Measurements from ENCODE around the gene RGS16.

RGS16 gene

GRCh38 chr1:182608845-182609610, 4.8 kb upstream of the RGS16 start:
- DNase-seq (ENCODE audit: low read depth, low spot score), result no peak

- DNase-seq (ENCODE audit: low read depth, low spot score), result no peak
Observed at GRCh38 chr1:182608236-182608635, 4.0 kb upstream of the RGS16 start.

GRCh38 chr1:182607566-182607965, 3.4 kb upstream of the RGS16 start:
- no peak for DNase-seq (ENCODE audit: low read depth, low spot score)

GRCh38 chr1:182603646-182604174, 479 bp downstream of the RGS16 start:
- no peak for DNase-seq (ENCODE audit: low read depth, low spot score)

- no peak for DNase-seq (ENCODE audit: low read depth, low spot score)
Observed at GRCh38 chr1:182602935-182603645, 1.1 kb downstream of the RGS16 start.

- no peak for DNase-seq (ENCODE audit: low read depth, low spot score)
Observed at GRCh38 chr1:182601913-182602312, 2.3 kb downstream of the RGS16 start.

GRCh38 chr1:182601416-182601786, 2.8 kb downstream of the RGS16 start:
- DNase-seq (ENCODE audit: low read depth, low spot score), result peak; percentile 55

- DNase-seq (ENCODE audit: low read depth, low spot score), result no peak
Observed at GRCh38 chr1:182600745-182601415, 3.3 kb downstream of the RGS16 start.

GRCh38 chr1:182600036-182600713, 4.0 kb downstream of the RGS16 start:
- no peak for DNase-seq (ENCODE audit: low read depth, low spot score)

GRCh38 chr1:182599339-182599738, 4.8 kb downstream of the RGS16 start:
- DNase-seq (ENCODE audit: low read depth, low spot score), result no peak

- DNase-seq (ENCODE audit: low read depth, low spot score), result no peak
Observed at GRCh38 chr1:182598296-182598695, 5.9 kb downstream of the RGS16 start.

- DNase-seq (ENCODE audit: low read depth, low spot score), result no peak
Observed at GRCh38 chr1:182596934-182597333, 7.3 kb downstream of the RGS16 start.

- DNase-seq (ENCODE audit: low read depth, low spot score), result no peak
Observed at GRCh38 chr1:182595641-182596240, 8.4 kb downstream of the RGS16 start.

GRCh38 chr1:182589931-182590330, 14.3 kb downstream of the RGS16 start:
- no peak for DNase-seq (ENCODE audit: low read depth, low spot score)

GRCh38 chr1:182589520-182589919, 14.7 kb downstream of the RGS16 start:
- DNase-seq (ENCODE audit: low read depth, low spot score), result no peak

- DNase-seq (ENCODE audit: low read depth, low spot score), result peak; percentile 34
Observed at GRCh38 chr1:182588500-182589396, 15.4 kb downstream of the RGS16 start, which contains the start of gene RNASEL. RNASEL (minus strand) TSS chr1:182589256; CDS start chr1:182586806, 2,450 bp downstream.

- DNase-seq (ENCODE audit: low read depth, low spot score), result no peak
Observed at GRCh38 chr1:182587666-182588499, 16.3 kb downstream of the RGS16 start.

GRCh38 chr1:182587093-182587492, 17.1 kb downstream of the RGS16 start:
- no peak for DNase-seq (ENCODE audit: low read depth, low spot score)

- no peak for DNase-seq (ENCODE audit: low read depth, low spot score)
Observed at GRCh38 chr1:182586380-182586779, 17.8 kb downstream of the RGS16 start.
